Duodenal mucosa (tissue), 2 donors: ENCODE measurements around the gene DOK3.

ENCODE experiments used
- H3K27ac ChIP-seq: one replicate; pipeline ENCODE4 v1.7.0; 2013; ENCODE audit warnings: low read depth, low read length
- H3K27me3 ChIP-seq, 2 donors: one replicate each; pipeline ENCODE4 v1.7.0; 2013; ENCODE audit warnings: low read length in 2 of 2, control low read depth in 1 of 2; ENCODE audit not compliant: insufficient read depth in 2 of 2, control insufficient read depth in 1 of 2
- H3K36me3 ChIP-seq, 2 donors: one replicate each; pipeline ENCODE4 v1.7.0; 2013; ENCODE audit warnings: low read length in 2 of 2, control low read depth in 1 of 2; ENCODE audit not compliant: insufficient read depth in 2 of 2, control insufficient read depth in 1 of 2
- H3K4me1 ChIP-seq, 2 donors: one replicate each; pipeline ENCODE4 v1.7.0; 2013; ENCODE audit warnings: low read length in 2 of 2, control low read depth in 1 of 2; ENCODE audit not compliant: insufficient read depth in 2 of 2, control insufficient read depth in 1 of 2
- H3K4me3 ChIP-seq, 2 donors: one replicate each; pipeline ENCODE4 v1.7.0; 2013; ENCODE audit warnings: low read length in 2 of 2, low read depth in 1 of 2
- H3K9ac ChIP-seq, 2 donors: one replicate each; pipeline ENCODE4 v1.7.0; 2013; ENCODE audit warnings: low read length in 2 of 2, low read depth in 1 of 2
- H3K9me3 ChIP-seq, 2 donors: one replicate each; pipeline ENCODE4 v1.7.0; 2013; ENCODE audit warnings: low read length in 2 of 2, control low read depth in 1 of 2; ENCODE audit not compliant: control insufficient read depth in 1 of 2

Gene DOK3

DNA sequence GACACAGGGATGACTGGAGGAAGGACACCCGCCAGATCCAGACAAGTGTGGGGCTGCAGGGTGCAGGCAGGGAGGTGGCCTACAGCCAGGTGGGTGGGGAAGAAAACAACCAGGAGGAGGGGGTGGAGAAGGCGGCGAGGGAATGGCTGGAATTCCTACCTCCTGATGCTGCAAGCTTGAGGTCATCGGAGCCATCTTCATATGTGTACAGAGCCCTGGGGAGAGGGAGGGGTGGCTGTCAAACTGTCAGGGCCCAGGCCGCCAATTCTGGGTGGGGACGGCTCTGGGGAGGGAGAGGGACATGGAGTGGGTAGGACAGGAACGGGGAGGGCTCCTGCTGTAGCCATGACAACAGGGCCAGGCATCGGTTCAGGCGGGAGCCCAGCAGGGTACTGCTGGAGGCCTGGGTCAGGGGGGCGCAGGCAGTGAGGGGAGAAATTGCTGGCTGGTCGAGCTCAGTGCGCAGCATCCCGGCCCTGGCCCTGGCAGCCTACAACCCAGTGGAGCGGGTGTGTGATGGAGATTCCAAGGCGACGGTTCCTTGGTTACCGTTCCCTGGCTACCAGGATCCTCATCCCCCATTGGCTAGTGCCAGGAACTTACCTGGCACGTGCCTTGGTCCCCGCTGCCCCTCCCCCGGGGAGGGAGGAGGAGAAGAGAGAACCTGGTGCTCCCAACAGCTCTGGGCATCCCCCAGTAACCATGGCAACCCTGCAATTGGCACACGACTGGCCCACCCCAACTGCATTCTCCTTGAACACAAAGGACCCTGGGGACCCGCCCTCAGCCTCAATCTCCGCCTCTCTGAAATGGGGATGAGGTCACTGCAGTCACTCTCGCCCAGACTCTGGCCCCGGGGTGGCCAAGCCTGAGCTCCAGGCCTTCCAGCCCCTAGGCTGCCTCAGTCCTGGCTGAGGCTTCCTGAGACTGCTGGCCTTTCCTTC lies 40.7 kb downstream of the DOK3 start:
- Histone ChIP-seq H3K27me3 (no peaks in the 10 kb centered on the region), H3K27ac (no peak overlapping the region), H3K36me3 (no peaks in the 10 kb centered on the region), H3K9ac (no peak overlapping the region), H3K4me1 (peaks cover 15 to 17% of the 10 kb centered on the region in 2 donors), H3K4me3 (no peak overlapping the region), H3K9me3 (no peaks in the 10 kb centered on the region)

GRCh38 chr5:177468329-177468684 lies 41.3 kb downstream of the DOK3 start:
- Histone ChIP-seq H3K36me3 (no peaks in the 10 kb centered on the region), H3K27ac (no peak overlapping the region), H3K9ac (no peak overlapping the region), H3K4me3 (no peak overlapping the region), H3K9me3 (no peaks in the 10 kb centered on the region), H3K4me1 (peaks cover 15 to 17% of the 10 kb centered on the region in 2 donors), H3K27me3 (no peaks in the 10 kb centered on the region)

DNA sequence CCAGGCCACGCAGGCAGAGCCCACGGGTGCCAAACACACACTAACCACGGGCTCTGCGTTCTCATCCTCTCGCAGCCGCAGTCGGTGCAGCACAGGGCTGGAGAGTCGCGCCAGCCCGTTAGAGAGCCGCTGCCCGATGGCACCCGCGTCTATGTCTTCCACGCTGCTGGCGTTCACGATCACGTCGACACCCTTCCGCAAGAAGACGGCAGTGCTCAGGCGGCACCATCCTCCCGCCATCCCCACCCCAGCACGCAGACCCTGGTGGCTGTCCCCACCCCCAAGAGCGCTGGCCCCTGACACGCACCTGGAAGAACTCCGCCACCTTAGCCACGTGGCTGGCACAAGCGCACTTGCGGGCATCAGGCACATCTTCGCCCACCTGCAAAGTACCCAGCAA lies 42.2 kb downstream of the DOK3 start:
- peaks cover 12 to 14% of the 10 kb centered on the region in 2 donors for H3K4me1 ChIP-seq
- no peak overlapping the region for H3K4me3 ChIP-seq
- H3K36me3 ChIP-seq, result no peaks in the 10 kb centered on the region
- no peak overlapping the region for H3K27ac ChIP-seq
- H3K9ac ChIP-seq, result no peak overlapping the region
- H3K27me3 ChIP-seq, result no peaks in the 10 kb centered on the region
- H3K9me3 ChIP-seq, result no peaks in the 10 kb centered on the region

GRCh38 chr5:177466861-177467260 lies 42.8 kb downstream of the DOK3 start:
- Histone ChIP-seq H3K4me1 (peaks cover 7 to 9% of the 10 kb centered on the region in 2 donors), H3K36me3 (no peaks in the 10 kb centered on the region), H3K27me3 (no peaks in the 10 kb centered on the region), H3K9ac (no peak overlapping the region), H3K9me3 (no peaks in the 10 kb centered on the region), H3K4me3 (no peak overlapping the region), H3K27ac (no peak overlapping the region)

GRCh38 chr5:177465044-177465443 lies 44.6 kb downstream of the DOK3 start:
- Histone ChIP-seq H3K27ac (no peak overlapping the region), H3K27me3 (no peaks in the 10 kb centered on the region), H3K9me3 (no peaks in the 10 kb centered on the region), H3K9ac (no peak overlapping the region), H3K4me3 (no peak overlapping the region), H3K4me1 (no peaks in the 10 kb centered on the region), H3K36me3 (no peaks in the 10 kb centered on the region)

GRCh38 chr5:177462021-177462670 lies 47.5 kb downstream of the DOK3 start:
- Histone ChIP-seq H3K4me1 (no peaks in the 10 kb centered on the region), H3K27ac (no peak overlapping the region), H3K9me3 (no peaks in the 10 kb centered on the region), H3K36me3 (no peaks in the 10 kb centered on the region), H3K4me3 (no peak overlapping the region), H3K27me3 (no peaks in the 10 kb centered on the region), H3K9ac (no peak overlapping the region)

DNA sequence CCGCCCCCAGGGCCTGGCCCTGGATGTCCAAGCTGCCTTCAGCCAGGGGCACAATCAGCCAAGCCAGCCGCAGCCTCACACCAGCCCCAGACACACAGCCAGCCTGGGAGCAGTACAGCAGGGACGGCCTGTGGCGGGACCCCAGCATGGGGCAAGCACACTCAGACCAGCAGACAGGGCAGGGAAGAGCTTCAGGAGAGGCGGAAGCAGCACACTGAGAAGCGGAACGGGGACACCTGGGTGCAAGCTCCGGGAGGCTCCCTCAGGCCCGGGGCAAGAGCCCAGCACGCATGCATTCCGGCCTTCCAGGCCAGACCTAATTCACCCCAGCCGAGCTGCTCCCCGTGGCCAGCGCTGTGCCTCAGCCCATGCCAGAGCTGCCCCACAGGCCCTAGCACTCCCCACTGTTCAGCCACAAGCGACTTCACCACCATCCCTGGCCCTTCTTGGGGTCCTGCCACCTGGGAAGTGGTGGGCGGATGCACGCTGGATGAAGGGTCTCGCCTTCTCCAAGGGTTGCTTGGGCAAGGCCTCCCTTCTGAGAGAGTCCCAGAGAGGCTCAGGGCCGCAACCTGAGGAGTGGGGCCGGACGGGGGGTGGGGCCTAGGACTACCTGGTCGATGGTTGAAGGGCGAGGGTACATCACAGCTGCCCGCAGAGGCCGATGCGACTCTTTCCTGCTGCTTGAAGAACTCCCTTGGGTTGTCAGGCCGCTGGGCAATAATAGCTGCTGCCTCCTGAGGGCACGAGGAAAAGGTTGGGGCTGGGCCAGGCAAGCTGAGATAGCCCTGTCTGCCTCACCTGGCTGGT lies 49.6 kb downstream of the DOK3 start:
- Histone ChIP-seq H3K27me3 (no peaks in the 10 kb centered on the region), H3K36me3 (no peaks in the 10 kb centered on the region), H3K4me3 (no peak overlapping the region), H3K9ac (no peak overlapping the region), H3K27ac (no peak overlapping the region), H3K4me1 (peaks cover 3 to 5% of the 10 kb centered on the region in 2 donors), H3K9me3 (no peaks in the 10 kb centered on the region)

DNA sequence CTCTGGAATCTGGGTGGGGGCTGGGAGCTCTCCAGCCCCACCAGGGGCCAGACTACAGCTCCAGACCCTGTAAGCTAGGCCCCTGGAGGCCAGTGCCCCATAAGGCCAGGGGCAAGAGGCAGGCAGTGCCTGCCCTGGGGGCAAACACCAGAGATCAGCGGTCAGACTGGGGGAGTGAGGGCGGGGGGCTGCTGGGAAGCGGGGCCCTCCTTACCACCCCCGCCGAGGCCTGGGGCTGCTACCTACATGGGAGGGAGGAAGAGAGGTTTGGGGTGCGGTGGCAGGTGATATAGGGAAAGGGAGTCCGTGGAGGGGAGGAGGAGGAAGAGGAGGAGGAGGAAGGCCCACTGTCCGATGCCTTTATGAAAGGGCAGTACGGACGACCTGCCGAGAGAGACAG lies 50.3 kb downstream of the DOK3 start:
- H3K4me1 ChIP-seq, result peaks cover 3 to 7% of the 10 kb centered on the region in 2 donors
- no peak overlapping the region for H3K4me3 ChIP-seq
- no peaks in the 10 kb centered on the region for H3K36me3 ChIP-seq
- no peaks in the 10 kb centered on the region for H3K9me3 ChIP-seq
- no peaks in the 10 kb centered on the region for H3K27me3 ChIP-seq
- H3K9ac ChIP-seq, result no peak overlapping the region
- no peak overlapping the region for H3K27ac ChIP-seq

DNA sequence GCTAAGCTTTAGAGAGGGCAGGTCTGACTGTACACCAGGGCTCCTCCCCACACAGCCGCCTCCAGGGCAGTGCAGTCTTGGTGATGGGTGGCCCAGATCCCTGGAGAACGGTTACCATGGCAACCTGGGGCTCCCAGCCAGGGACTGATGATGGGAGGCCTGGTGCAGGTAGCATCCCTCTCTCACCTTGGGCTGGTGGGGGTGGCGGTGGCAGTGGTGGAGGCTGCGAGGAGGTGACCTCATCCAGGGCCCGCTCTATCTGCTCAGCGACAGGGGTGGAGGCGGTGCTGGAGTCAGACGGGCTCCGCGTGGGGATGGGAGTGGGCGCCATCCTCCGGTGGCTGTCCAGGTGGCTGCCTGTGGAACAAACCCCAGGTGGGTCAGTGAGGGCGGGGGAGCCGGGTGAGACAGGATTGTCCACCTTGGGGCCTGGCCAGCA lies 50.7 kb downstream of the DOK3 start:
- no peaks in the 10 kb centered on the region for H3K27me3 ChIP-seq
- no peak overlapping the region for H3K27ac ChIP-seq
- no peak overlapping the region for H3K4me3 ChIP-seq
- H3K4me1 ChIP-seq, result peaks cover 3 to 11% of the 10 kb centered on the region in 2 donors
- no peak overlapping the region for H3K9ac ChIP-seq
- H3K36me3 ChIP-seq, result no peaks in the 10 kb centered on the region
- no peaks in the 10 kb centered on the region for H3K9me3 ChIP-seq
